Activated T-cell treated with anti-CD3 and anti-CD28 coated beads, Interleukin-2, amount 50 U/mL, for 48 hours (primary cell): ENCODE results near the gene PARD3.
"Not testable (repeated sequence)": the region's sequence is repeated elsewhere in the genome, so short reads cannot be mapped to it uniquely, and the experiment has no call there.

Experiments used
- DNase-seq, 2 experiments: peaks; one replicate each; pipeline ENCODE4 v3.0.0-alpha.2; 2020

The PARD3 gene

DNA sequence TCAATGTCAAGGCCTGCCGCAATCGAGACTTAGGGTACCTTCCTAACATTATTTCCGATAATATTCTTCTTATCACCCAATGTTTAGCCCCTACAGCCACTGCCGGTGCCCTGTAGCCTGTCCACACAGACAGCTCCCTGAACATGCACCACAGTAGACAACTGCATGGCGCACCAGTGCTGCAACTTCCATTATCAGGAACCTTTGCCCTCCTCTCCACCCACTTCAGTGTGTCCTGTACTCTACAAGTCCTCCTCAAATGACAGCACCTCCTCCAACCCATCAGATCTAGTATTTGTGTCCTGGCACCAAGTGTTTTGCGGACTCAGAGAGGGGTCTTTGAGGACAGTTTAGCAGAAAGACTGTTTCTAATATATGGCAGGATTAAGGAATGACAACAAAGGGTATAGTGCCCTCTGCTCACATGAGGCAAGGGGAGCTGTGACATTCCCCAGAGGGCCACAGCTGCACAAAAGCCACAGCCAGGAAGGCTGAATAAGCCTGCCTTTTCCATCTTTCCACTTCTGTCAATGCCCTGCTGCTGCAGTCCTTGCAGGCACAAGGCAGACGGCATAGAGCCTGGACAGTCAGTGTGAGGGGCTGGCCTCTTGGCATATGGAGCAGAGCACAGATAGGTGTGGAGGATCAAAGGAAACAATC, 335.4 kb downstream of the PARD3 start:
- no peak for DNase-seq

DNA sequence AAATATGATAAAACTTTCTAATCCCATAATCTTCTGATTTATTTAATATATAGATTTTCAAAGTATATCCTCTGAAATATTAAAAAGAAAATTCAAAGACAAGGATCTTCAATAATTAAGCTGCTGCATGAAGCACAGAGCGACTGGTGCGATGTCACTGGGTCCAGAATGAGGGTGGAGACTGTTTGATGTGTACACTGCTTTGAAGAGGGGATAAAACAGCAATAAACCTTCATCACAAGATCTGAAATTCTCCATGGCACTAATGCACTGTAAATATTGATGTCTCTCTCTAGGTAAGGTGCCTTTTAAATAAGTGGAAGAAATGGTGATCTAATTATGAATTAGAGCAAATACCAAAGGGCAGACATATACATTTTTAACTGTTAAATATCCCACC, 337.8 kb downstream of the PARD3 start:
- no peak for DNase-seq

DNA sequence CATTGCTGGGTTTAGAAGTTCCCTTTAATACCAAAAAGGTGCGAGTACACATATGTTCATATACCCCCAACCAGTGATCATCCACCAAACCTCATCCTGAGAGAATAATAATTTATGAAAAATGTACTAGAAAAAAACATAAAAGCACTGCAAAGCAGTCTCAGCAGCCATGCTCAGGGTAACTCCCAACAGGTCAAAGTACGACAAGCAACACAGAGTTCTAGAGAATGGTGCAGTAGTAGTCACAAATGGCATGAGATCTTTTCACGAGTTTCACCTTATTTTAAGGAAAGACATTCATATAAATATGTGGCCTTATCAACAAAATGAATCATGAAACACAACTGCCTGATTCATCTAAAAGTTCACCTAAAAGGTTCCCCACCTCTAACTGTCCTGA, 338.5 kb downstream of the PARD3 start:
- no peak for DNase-seq

DNA sequence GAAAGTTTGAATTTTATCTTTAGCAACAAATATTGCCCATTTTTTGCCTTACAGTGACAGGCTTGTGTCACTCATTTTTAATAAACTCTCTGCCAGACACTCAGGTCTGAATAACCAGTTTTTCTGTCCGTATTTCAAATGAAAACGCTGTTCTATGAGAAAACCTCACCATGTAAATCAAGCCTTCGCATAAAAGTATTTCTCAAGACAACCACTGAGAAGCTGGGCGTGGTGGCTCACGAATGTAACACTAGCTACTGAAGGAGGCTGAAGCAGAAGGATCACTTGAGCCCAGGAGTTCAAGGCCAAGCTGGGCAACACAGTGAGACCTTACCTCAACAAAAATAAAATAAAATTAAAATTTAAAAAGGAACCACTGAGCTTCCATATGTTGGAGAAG, 339.3 kb downstream of the PARD3 start:
- DNase-seq = no peak

DNA sequence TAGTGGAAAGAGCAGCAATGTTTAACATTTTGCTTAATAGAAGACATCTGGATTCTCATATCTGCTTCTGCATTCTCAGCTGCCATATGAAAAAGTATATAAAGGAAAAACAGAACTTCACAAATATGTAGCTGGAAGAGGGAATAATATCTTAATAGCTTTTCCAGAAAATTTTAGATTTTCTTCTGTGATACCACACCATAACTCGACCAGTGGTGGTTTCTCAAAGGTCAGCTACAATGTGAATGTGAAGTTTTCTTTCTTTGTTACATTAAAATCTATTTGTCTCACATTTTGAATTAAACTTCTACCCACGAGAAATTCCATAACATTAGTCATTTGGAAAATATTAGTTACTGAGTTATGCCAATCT, 339.8 kb downstream of the PARD3 start:
- no peak for DNase-seq

DNA sequence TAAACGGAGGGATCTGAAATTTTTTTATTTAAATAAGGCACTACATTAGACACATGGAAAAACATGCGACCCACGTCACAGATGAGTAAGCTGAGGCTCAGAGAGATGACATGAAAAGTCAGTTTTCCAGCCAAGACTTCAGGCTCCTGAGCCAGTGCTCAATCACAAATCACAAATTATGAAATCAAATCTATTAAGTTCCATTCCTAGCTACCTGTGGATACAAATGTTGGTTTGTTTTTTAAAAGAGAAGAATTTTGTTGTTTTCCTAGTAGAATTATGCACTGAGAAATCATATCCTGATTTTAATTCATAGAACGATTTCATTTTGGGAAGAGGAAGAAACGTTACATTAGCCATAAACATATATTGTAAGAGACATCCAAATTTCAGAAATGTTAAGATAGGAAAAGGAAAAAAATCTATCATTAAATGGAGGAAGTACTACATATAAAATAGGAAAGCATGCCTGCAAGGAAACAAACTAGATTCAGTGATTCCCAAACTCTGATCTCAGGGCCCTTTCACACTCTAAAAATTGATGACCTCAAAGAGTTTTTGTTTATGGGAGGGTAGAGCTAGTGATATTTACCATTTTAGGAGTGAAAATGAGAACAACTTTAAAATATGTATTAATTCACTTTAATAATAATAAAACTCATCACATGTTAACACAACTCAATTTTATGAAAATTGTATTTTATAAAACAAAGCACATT, 340.4 kb downstream of the PARD3 start:
- no peak for DNase-seq

DNA sequence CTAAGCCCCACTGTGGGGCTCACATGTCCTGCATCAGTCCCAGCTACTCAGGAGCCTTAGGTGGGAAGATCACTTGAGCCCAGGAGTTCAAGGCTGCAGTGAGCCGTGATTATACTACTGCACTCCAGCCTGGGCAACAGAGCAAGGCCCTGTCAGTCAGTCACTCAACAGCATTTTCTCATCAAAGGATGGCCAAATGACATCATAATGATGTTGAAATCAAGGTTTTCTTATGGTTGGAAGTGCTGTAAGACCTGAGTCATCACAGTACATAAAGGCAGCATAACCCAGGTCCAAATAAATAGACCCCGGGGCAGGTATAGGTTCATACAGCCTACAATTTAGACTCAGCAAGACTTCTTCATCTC, 341.1 kb downstream of the PARD3 start:
- DNase-seq = no peak

DNA sequence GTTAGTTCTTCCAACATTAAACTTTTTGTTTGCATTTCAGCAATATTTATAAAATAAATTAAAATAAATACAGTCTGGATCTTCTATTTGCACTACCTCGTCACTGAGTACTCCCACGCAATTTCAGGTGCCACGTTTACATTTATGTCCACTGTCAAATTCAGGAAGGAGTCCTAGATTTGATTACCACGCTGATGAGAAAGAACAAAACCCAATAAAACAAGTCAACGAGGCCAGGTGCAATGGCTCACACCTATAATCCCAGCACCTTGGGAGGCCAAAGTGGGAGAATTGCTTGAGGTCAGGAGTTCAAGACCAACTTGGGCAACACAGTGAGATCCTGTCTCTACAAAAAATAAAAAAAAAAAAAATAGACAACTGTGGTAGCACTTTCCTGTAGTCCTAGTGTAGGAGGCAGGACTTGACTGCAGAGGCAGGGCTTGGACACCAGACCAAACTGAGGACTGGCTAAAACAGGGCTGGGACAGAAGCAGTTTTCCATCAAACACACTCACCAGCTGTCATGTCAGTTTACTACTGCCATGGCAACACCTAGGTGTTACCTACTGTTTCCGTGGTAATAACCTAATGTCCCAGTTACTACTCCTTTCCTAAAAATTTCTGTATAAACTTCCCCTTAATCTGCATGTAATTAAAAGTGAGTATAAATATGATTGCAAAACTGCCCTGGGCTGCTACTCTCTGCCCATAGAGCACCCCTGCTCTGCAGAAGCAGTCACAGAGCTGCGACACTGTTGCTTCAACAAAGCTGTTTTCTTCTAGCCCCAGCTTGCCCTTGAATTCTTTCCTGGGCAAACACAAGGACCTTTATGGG, 341.7 kb downstream of the PARD3 start:
- no peak for DNase-seq

GRCh38 chr10:34470307-34470706, 344.8 kb downstream of the PARD3 start:
- DNase-seq = no peak

DNA sequence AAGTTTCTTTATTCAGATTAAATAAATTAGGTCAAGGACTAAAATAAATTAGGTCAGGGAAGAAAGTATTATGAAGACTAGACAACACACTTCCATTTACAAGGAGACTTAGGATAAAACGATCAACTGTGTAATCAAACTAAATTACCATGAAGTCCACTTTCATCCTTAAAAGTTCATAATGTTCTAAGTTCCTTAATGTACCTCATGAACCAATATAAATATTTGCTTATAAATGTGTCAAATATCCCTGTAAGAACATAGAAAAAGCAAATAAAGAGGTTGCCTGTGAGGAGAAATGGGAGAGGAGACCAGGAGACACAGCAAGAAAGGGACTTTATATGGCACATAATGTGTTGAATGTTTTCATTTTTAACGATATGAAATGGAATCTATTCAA, 345.6 kb downstream of the PARD3 start:
- DNase-seq = no peak

- DNase-seq = no peak
Measured at GRCh38 chr10:34467902-34468301, 347.2 kb downstream of the PARD3 start.

GRCh38 chr10:34467364-34467763, 347.7 kb downstream of the PARD3 start:
- DNase-seq = no peak

- DNase-seq = no peak
Measured at GRCh38 chr10:34465678-34466077, 349.4 kb downstream of the PARD3 start.

DNA sequence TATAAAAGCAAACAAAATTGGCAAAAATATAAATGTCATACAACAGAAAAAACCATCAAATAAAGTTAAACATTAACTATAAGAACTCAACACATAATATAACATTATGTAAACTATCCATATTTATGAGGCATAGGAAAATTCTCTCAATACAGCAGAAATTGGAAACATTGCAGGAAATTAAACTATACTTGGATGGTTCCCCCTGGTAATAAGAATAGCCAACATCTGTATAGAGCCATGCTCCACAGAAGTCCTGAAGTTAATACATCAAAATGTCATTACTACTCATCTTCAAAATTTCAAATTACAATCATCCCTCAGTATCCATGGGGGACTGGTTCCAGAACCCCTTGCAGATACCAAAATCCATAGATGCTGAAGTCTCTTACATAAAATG, 350.5 kb downstream of the PARD3 start:
- DNase-seq = no peak

DNA sequence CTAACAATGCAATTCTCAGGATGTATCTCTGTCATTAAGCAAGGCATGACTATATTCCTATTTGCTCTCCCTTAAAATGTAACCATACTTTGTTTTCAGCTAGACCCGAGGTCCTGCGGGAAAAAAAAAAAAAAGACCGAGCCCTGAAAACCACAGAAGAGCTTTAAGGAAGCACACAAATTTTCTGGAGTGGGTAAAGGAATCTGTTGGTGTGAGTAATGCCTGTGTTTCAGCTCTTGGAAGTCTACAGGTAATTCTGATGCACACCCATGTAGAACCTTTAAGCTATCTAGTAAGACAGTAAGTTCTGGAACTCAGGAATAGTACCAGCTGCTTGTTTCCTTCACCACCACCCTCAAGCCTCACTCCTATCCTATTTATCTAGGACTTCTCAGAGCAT, 351.1 kb downstream of the PARD3 start:
- DNase-seq = no peak

- no peak for DNase-seq
Measured at GRCh38 chr10:34462993-34463392, 352.1 kb downstream of the PARD3 start.

DNA sequence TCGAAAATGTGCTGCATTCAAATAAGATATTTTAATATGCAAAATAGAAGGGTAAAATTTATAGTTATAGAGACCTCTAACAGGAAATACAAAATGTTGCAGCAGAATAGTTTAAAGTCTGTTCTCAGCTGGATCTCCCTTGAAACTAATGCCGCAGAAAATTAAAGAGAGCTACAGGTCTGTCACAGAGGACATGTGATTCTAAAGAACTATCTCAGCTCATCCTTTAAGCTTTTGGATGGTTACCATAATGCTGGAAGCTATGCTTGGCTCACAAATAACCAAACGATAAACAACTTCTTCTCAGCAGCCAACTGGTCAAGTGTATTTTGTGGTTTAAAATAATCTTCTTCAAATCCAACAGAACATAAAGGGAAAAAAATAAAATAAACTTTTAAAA, 353.0 kb downstream of the PARD3 start:
- no peak for DNase-seq

GRCh38 chr10:34454590-34455261, 360.4 kb downstream of the PARD3 start:
- no peak for DNase-seq

DNA sequence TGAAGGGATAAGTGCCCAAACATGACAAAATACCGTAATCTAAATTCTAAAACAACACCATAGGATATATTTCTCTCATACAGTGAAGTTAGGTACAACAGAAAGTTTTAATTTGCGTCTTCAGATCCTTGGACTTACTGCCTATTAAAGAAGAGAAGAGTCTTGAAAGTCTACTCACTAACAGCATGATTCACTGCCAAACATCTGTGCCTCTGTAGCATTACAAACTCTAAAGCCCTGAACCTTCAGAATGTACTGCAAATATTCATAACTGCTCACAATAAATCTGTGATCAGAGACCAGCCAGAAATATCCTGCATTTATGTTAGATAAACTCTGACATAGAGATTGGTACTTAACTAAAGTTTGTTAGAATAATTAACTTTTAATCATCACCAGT, 365.3 kb downstream of the PARD3 start:
- DNase-seq = no peak

DNA sequence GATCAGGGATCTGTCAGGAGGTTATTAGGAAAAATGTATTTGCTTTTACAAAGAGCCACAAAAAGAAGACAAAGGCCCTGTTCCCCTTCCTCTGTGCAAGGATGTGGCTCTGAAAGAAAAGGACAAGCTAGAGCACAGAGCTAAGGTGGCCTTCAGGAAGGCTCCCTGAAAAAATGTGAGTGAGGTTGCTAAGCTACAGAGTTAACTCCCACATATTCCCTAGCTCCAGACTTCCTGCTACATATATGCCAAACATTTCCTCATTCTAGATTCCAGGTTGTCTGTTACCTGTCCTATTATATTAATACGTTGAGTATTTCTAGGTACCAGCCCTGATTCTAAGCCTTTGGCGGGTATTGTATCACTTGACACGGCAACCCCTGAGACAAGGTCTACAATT, 369.0 kb downstream of the PARD3 start:
- DNase-seq = no peak

DNA sequence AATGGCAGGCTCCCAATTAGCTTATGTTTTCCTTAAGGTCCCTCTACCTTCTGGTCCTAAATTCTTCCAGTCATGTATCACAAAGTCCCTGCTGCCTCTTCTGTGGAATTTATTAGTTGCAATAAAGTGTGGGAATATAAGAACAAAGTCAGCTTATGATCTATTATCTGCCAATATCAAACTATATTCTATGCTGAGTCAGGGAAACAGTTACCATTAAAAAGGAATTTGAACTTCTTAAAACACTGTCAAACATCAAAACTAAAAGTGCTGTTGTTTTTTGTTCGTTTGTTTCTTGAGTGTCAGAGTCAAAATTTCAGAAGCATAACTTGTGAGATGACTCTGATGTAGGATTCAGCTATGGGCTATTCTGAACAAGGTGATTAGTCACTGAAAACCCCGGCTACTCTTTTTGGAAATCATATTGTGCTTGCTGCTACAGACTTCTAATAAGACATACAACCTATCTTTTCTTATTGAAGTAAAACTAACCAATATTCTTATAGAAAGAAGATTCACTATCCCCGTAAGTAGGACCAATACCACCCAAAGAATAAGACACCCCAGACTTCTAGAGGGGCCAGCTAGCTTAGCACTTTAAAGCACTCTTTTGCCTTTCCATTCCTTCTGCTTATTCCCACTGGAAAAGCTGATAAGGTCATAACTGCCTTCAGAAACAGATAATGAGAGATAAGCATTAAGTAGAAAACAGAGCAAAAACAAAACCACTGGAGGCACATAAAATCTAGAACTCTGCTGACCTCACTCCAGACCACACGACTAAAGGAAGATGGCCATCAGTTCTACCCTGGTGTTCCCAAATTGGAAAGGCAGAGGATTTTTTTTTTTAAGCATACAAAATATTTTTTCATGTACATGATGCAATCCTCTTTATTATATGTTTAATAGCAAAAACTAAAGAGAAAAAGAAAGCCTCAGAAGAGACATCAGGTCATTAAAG, 370.6 kb downstream of the PARD3 start:
- DNase-seq = no peak

DNA sequence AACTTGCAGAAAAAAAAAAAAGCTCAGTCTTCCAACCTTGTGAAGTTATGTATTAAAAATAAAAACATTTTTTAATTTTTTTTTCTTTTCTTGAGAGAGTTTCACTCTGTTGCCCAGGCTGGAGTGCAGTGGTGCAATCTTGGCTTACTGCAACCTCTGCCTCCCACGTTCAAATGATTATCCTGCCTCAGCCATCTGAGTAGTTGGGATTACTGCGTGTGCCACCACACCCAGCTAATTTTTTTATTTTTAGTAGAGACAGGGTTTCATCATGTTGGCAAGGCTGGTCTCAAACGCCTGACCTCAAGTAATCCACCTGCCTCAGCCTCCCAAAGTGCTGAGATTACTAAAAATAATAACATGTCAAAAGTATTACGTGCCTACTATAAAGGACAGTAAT, 375.7 kb downstream of the PARD3 start:
- DNase-seq = not testable (repeated sequence)
